Stimulated activated CD4-positive, alpha-beta T cell treated with anti-CD3 and anti-CD28 coated beads, Interleukin-4, amount 100 ng/mL, for 1 hour (primary cell): ENCODE results near the gene RRM1.
A peak's percentile ranks its signal among the peaks of the same experiment; 100 is the strongest.
"Not testable (repeated sequence)": the region's sequence is repeated elsewhere in the genome, so short reads cannot be mapped to it uniquely, and the experiment has no call there.

Source experiments
- DNase-seq: peaks from one replicate; pipeline ENCODE4 v3.0.0-alpha.2; 2020

Gene RRM1

GRCh38 chr11:4094348-4095291 is at the start of gene RRM1:
Gene RRM1 (plus strand): TSS chr11:4094799. CDS start chr11:4095013, 214 bp downstream.
- peak; percentile 95 for DNase-seq

GRCh38 chr11:4044976-4045646 is 49.5 kb upstream of the RRM1 start:
- DNase-seq, result no peak

- no peak for DNase-seq
Measured at GRCh38 chr11:4048340-4048739, 46.3 kb upstream of the RRM1 start.

- no peak for DNase-seq
Measured at GRCh38 chr11:4049006-4049405, 45.6 kb upstream of the RRM1 start.

- DNase-seq, result no peak
Measured at GRCh38 chr11:4050138-4050537, 44.5 kb upstream of the RRM1 start.

GRCh38 chr11:4053200-4053599 is 41.4 kb upstream of the RRM1 start:
- DNase-seq, result not testable (repeated sequence)

GRCh38 chr11:4054643-4055042 is 40.0 kb upstream of the RRM1 start:
- DNase-seq, result no peak

- no peak for DNase-seq
Measured at GRCh38 chr11:4059424-4059823, 35.2 kb upstream of the RRM1 start.

- no peak for DNase-seq
Measured at GRCh38 chr11:4060182-4060923, 34.2 kb upstream of the RRM1 start.

GRCh38 chr11:4061700-4062099 is 32.9 kb upstream of the RRM1 start:
- no peak for DNase-seq

- no peak for DNase-seq
Measured at GRCh38 chr11:4063348-4063747, 31.3 kb upstream of the RRM1 start.

GRCh38 chr11:4064278-4064955 is 30.2 kb upstream of the RRM1 start:
- DNase-seq, result no peak

- no peak for DNase-seq
Measured at GRCh38 chr11:4065086-4065485, 29.5 kb upstream of the RRM1 start.

- no peak for DNase-seq
Measured at GRCh38 chr11:4065601-4066377, 28.8 kb upstream of the RRM1 start.

- DNase-seq, result no peak
Measured at GRCh38 chr11:4066910-4067309, 27.7 kb upstream of the RRM1 start.

- no peak for DNase-seq
Measured at GRCh38 chr11:4068962-4069361, 25.6 kb upstream of the RRM1 start.

GRCh38 chr11:4071325-4071724 is 23.3 kb upstream of the RRM1 start:
- DNase-seq, result no peak

GRCh38 chr11:4071914-4072313 is 22.7 kb upstream of the RRM1 start:
- DNase-seq, result no peak

GRCh38 chr11:4072668-4073285 is 21.8 kb upstream of the RRM1 start:
- no peak for DNase-seq

- DNase-seq, result no peak
Measured at GRCh38 chr11:4074266-4074665, 20.3 kb upstream of the RRM1 start.

- no peak for DNase-seq
Measured at GRCh38 chr11:4076774-4077173, 17.8 kb upstream of the RRM1 start.

GRCh38 chr11:4083198-4083597 is 11.4 kb upstream of the RRM1 start:
- no peak for DNase-seq
